Measurements from ENCODE around the gene SH3RF3. TPM values are rescaled to one million over a fixed set of nuclear protein-coding genes. Genes with fewer than 3 reads are reported as not detected.

SH3RF3 gene
- total and polyA plus RNA-seq, 9 of the 15 experiments (the other 6 are each of a cell fraction or from before 2014, with no cell fraction given) = 0.02 TPM; not detected in 8

DNA sequence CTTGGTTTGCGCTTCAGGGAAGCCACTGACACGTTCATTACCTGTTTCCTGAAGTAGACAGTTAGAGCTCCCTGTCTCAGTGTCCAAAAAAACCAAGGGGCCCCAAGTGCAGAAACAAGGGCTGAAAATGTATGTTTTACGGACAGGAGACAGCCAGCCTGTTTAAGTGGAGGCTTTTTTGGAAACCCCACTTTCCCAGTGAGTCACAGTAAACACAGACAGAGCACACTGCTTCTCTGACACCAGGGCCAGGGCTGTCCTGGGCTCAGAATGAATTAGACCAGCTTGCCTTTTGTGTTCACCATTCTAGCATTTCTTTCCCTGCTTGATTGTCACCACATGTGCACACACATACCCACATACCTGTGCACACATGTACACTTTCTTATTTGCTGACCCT is 128.6 kb downstream of the SH3RF3 start:
- no peaks in the 10 kb centered on the region; the same call in 1 of the 2 replicates for H4K20me1 ChIP-seq (replicated peaks; ENCODE audit: control insufficient read depth, insufficient read depth, low read length)
- 0% methylated on average over 3 of the region's 3 CpGs for WGBS (ENCODE audit: insufficient coverage, low coverage, missing lambda C conversion rate)
- ChIA-PET CTCF (ENCODE audit: low intra/inter-chr PET ratio) (no interaction called here), POLR2A (interaction anchor here (0.6 to 0.7 kb wide), 3 partner anchors 14 to 173 kb away, joined by 3 to 5 read pairs (median 3); no protein-coding TSS in a partner anchor)
- H3K27me3 ChIP-seq (ENCODE audit: control insufficient read depth in 2 of 2, insufficient read depth in 2 of 2, low read length in 2 of 2) = peaks cover 20 to 62% of the 10 kb centered on the region in 2 experiments
- no peak overlapping the region for H2AFZ ChIP-seq (ENCODE audit: low read depth, low read length)
- peaks cover 4% of the 10 kb centered on the region for H3K9me1 ChIP-seq (ENCODE audit: control insufficient read depth, insufficient read depth, low read length)
- ATAC-seq = no peak
- intact Hi-C loops (cut with micrococcal nuclease) (no loop called here), in situ Hi-C loops (cut with MboI) (no loop called here)
- DNase-seq (ENCODE audit: extremely low read depth in 1 of 4, low spot score in 3 of 4) = no peak
- no peaks in the 10 kb centered on the region for H3K79me2 ChIP-seq (ENCODE audit: control insufficient read depth, insufficient read depth, low read length)
- H3K9ac ChIP-seq (ENCODE audit: insufficient read depth in 1 of 2, low read depth in 2 of 2, low read length in 2 of 2) = no peak overlapping the region
- no peaks in the 10 kb centered on the region for H3K36me3 ChIP-seq (ENCODE audit: control insufficient read depth, insufficient read depth, low read length)
- H3K27ac ChIP-seq (ENCODE audit: extremely low read depth, low read depth, low read length) = no peak overlapping the region
- no peak overlapping the region for H3K4me2 ChIP-seq (ENCODE audit: insufficient read depth, low read length)
- no peak overlapping the region for H3K4me3 ChIP-seq
- no peaks in the 10 kb centered on the region for H3K4me1 ChIP-seq (replicated peaks in 1 of 2; ENCODE audit: control insufficient read depth in 2 of 2, insufficient read depth in 2 of 2, low read length in 2 of 2)
- no TSS peak for BruUV-seq (replicated peaks)
- no peaks in the 10 kb centered on the region for H3K9me3 ChIP-seq (replicated peaks; ENCODE audit: control insufficient read depth, insufficient read depth, low read depth, low read length)
- no peak for FAIRE-seq
- no peak for TF ChIP-seq BACH1 (tag; IDR thresholded peaks at IDR 0.05)
- TF ChIP-seq L3MBTL2 (IDR thresholded peaks at IDR 0.05) = no peak
- TF ChIP-seq GABPB2 (CRISPR knock-in tag; conservative IDR thresholded peaks at IDR 0.05) = no peak
- TF ChIP-seq MTA1 (IDR thresholded peaks at IDR 0.05; ENCODE audit: borderline replicate concordance) = no peak
- TF ChIP-seq, protein P1, sequence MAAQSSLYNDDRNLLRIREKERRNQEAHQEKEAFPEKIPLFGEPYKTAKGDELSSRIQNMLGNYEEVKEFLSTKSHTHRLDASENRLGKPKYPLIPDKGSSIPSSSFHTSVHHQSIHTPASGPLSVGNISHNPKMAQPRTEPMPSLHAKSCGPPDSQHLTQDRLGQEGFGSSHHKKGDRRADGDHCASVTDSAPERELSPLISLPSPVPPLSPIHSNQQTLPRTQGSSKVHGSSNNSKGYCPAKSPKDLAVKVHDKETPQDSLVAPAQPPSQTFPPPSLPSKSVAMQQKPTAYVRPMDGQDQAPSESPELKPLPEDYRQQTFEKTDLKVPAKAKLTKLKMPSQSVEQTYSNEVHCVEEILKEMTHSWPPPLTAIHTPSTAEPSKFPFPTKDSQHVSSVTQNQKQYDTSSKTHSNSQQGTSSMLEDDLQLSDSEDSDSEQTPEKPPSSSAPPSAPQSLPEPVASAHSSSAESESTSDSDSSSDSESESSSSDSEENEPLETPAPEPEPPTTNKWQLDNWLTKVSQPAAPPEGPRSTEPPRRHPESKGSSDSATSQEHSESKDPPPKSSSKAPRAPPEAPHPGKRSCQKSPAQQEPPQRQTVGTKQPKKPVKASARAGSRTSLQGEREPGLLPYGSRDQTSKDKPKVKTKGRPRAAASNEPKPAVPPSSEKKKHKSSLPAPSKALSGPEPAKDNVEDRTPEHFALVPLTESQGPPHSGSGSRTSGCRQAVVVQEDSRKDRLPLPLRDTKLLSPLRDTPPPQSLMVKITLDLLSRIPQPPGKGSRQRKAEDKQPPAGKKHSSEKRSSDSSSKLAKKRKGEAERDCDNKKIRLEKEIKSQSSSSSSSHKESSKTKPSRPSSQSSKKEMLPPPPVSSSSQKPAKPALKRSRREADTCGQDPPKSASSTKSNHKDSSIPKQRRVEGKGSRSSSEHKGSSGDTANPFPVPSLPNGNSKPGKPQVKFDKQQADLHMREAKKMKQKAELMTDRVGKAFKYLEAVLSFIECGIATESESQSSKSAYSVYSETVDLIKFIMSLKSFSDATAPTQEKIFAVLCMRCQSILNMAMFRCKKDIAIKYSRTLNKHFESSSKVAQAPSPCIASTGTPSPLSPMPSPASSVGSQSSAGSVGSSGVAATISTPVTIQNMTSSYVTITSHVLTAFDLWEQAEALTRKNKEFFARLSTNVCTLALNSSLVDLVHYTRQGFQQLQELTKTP (IDR thresholded peaks at IDR 0.05; ENCODE audit: low read depth in 1 of 2, partially characterized antibody in 2 of 2) = no peak
- TF ChIP-seq SRSF9 (IDR thresholded peaks at IDR 0.05; ENCODE audit: borderline replicate concordance, low read depth, low read length) = no peak
- no peak for TF ChIP-seq ETV5 (CRISPR knock-in tag; IDR thresholded peaks at IDR 0.05; ENCODE audit: low read depth)
- no peak for TF ChIP-seq ZNF232 (CRISPR knock-in tag; IDR thresholded peaks at IDR 0.05)
- TF ChIP-seq ZNF165 (CRISPR knock-in tag; IDR thresholded peaks at IDR 0.05; ENCODE audit: borderline replicate concordance) = no peak
- TF ChIP-seq EGR1 (conservative IDR thresholded peaks at IDR 0.05) = no peak
- no peak for TF ChIP-seq RNF2 (IDR thresholded peaks at IDR 0.05)
- no peak for TF ChIP-seq TAF9B (IDR thresholded peaks at IDR 0.05; ENCODE audit: partially characterized antibody)
- no peak for TF ChIP-seq PHF21A (IDR thresholded peaks at IDR 0.05; ENCODE audit: borderline replicate concordance, low read depth)
- no peak for TF ChIP-seq ZC3H8 (IDR thresholded peaks at IDR 0.05)
- TF ChIP-seq STAT5A (IDR thresholded peaks at IDR 0.05; ENCODE audit: borderline replicate concordance, low read length) = no peak
- TF ChIP-seq, protein P2, sequence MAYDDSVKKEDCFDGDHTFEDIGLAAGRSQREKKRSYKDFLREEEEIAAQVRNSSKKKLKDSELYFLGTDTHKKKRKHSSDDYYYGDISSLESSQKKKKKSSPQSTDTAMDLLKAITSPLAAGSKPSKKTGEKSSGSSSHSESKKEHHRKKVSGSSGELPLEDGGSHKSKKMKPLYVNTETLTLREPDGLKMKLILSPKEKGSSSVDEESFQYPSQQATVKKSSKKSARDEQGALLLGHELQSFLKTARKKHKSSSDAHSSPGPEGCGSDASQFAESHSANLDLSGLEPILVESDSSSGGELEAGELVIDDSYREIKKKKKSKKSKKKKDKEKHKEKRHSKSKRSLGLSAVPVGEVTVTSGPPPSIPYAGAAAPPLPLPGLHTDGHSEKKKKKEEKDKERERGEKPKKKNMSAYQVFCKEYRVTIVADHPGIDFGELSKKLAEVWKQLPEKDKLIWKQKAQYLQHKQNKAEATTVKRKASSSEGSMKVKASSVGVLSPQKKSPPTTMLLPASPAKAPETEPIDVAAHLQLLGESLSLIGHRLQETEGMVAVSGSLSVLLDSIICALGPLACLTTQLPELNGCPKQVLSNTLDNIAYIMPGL (CRISPR knock-in tag; IDR thresholded peaks at IDR 0.05) = no peak
- no peak for TF ChIP-seq ZNF717 (CRISPR knock-in tag; IDR thresholded peaks at IDR 0.05)
- no peak for TF ChIP-seq ZFP36 (IDR thresholded peaks at IDR 0.05; ENCODE audit: low read depth, low read length, partially characterized antibody)
